ENCODE results near the gene CDH18.

CDH18 gene

GRCh38 chr5:19565466-19565865 is 422.5 kb downstream of the CDH18 start:
- DNase-seq: no peak

- DNase-seq: no peak
Observed at GRCh38 chr5:19564036-19564435, 424.0 kb downstream of the CDH18 start.

DNA sequence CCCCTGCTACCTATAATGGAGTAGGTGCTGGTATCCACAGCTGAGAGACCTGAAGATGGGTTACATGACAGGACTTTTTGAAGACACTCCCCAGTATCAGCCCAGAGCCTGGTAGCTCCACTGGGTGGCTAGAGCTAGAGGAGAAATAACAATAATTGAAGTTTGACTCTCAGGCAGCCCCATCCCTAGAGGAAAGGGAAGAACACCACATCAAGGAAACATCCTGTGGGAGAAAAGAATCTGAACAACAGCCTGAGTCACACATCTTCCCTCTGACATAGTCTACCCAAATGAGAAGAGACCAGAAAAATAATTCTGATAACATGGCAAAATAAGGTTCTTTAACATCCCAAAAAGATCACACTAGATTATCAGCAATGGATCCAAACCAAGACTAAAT is 432.1 kb downstream of the CDH18 start:
- no peak for DNase-seq

DNA sequence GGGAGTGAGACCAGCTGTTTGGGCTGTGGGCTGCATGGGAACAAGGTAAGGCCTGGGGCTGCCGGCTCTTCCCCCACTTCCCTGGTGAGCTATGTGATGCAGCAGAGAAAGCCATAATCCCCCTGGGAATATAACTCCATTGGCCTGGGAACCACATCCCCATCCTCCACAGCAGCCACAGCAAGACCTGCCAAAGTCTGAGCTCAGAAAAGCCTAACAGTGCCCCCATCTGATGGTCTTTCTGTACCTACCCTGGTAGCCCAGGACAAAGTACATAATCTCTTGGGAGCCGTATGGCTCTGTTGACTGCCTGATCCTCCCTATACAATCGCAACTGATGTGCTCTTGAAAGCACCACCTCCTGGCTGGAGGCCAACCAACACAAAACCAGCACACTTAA is 432.6 kb downstream of the CDH18 start:
- no peak for DNase-seq

DNA sequence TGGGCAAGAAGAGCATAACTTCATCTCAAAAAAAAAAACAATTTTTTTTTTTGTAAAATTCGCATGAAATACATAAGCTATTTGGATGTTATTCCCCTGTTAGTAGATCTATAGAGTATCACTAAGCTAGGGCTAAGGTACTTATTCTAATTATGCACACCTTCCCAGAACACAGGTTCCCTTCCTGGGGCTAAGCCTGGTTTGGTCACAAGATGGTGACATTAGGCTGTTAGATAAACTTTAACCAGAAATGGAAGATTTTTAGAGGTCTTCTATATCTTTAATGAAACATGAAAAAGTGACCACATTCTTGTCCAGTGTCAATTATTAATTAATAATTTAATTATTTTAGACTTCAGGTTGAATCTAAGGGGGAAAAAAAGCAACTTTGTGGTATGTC is 433.5 kb downstream of the CDH18 start:
- DNase-seq: no peak

DNA sequence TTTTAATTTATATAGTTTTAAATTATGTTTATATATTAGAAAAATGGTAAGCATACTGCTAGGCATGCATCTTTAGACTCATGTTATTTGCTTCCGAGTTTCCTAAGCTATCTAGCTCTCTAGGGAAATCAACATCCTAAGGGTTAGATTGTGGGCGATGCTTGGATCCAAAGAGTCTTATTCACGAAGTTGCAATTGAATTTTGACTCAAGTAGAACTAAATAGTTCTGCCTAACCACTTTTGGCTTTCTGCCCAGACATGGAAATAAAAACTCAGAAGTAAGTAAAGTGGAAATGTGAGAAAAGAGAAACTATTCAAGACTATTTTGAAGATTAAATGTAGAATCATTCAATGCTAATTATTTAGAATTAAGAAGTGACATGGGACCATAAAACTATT is 440.4 kb downstream of the CDH18 start:
- no peak for DNase-seq

- DNase-seq: no peak
Observed at GRCh38 chr5:19546521-19546920, 441.5 kb downstream of the CDH18 start.

- DNase-seq: no peak
Observed at GRCh38 chr5:19538607-19539006, 449.4 kb downstream of the CDH18 start.

GRCh38 chr5:19536387-19536786 is 451.6 kb downstream of the CDH18 start:
- DNase-seq: no peak

GRCh38 chr5:19534751-19535150 is 453.2 kb downstream of the CDH18 start:
- DNase-seq: no peak

- DNase-seq: no peak
Observed at GRCh38 chr5:19532936-19533335, 455.1 kb downstream of the CDH18 start.

- DNase-seq: no peak
Observed at GRCh38 chr5:19531374-19531952, 456.5 kb downstream of the CDH18 start.

DNA sequence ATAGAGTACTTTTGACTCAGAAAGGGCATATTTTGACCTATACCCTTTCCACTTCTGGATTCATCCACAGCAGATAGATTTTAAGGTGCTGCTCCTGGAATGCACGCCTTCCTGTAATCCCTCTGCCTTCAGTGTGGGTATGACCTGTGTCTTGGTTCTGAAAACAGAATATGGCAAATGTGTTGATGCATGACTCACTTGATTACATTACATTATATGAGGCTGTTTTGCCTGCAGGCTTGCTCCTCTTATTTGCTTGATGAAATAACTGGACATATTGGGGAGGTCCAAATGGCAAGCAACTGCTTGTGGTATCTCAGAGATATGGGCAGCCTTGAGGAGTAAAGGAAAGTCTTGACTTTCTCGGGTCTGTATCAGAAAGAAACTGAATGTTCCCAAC is 468.6 kb downstream of the CDH18 start:
- DNase-seq: no peak

DNA sequence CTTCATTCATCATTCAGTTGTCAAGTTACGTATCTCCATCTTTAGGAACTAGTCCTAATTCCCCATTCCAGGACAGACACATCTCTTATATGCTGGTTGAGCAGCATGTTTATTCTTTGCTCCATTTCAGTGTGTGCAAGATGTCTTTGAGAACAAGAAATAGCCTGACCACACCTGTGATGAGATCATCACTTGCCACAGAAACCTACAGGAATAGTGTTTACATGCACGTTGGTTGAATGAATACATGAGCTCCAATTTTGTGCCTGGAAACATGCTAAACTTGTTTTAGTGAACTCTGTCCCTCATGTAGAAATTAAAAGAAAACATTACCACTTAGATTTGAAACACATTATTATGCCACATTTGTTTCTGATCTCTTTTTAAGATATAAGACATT is 489.1 kb downstream of the CDH18 start:
- DNase-seq: no peak

DNA sequence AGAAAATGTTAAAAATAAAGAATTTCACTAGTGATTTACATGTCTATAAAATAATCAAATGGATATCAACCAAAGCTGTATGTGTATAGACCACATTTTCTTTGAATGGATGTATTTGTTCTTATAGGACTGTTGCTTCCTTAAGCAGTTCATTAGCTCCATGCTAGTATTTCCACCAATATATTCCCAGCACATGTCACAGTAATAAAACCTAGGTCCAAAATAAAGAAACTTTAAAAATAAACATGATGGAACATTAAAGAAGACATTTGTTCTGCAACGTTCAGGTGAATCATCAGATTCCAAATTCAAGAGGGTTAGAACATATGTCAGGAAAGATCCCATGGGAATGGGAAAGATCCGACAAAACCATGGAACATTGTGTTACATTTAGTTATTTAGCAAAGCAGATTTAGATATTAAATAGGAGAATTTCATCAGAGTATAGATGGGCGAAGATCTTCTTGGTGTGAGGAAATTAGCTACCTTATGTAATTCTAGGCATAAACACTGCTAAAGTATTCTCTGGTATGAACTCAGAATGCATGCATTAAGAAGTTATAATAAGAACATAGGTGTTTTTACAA is 490.7 kb downstream of the CDH18 start:
- DNase-seq: no peak

GRCh38 chr5:19496056-19496455 is 491.9 kb downstream of the CDH18 start:
- DNase-seq: no peak

GRCh38 chr5:19492861-19493260 is 495.1 kb downstream of the CDH18 start:
- DNase-seq: no peak

GRCh38 chr5:19488786-19489185 is 499.2 kb downstream of the CDH18 start:
- no peak for DNase-seq

- DNase-seq: no peak
Observed at GRCh38 chr5:19487480-19487879, 500.5 kb downstream of the CDH18 start.

DNA sequence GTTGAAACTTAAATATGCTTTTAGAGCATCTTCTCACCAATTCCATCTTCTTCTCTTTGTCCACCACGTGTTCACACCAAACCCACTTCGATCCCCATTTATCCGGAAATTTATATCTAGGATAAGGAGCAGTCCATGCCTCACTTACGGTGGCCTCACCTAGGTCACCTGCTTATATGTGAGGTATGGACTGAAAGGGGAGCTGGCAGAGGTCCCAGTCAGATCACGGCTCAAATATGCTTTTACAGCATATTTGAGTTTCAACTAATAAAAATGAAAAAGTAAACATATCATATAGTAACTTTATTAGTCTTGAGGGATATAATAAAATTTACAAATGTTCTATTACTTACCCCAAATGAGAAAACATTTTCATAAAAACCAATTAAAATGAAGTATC is 508.4 kb downstream of the CDH18 start:
- no peak for DNase-seq

DNA sequence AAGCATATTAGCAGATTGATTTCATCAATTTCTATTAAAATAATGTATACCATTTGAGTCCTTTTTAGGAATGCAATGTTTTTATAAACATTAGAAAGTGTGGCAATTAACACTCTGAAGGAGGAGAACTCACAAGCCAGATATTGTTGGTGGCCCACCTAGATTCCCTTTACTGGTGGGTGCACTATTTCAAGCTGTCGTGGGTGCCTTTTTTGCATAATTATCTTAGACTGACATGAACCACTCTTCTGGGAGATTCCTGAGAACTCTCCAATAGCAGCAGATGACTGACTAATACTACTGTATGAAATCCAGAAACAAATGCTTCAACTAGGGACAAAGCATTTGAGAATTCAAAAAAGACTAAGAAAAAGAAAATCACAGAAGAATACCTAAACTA is 526.0 kb downstream of the CDH18 start:
- DNase-seq: no peak

- no peak for DNase-seq
Observed at GRCh38 chr5:19424506-19424905, 563.5 kb downstream of the CDH18 start.
